ENCODE results near the gene MRPL12. TPM values are rescaled to one million over a fixed set of nuclear protein-coding genes. Genes with fewer than 3 reads are reported as not detected.

The MRPL12 gene
- polyA plus RNA-seq, 3 donors, result 21.2 to 57.0 (median 38.3) TPM

GRCh38 chr17:81676906-81677305 lies 26.3 kb upstream of the MRPL12 start:
- Mint-ChIP-seq H3K9me3 (peaks cover 0 to 3% (median 0%) of the 10 kb centered on the region in 7 donors), H3K27ac (no peak overlapping the region), H3K36me3 (peaks cover 23 to 49% of the 10 kb centered on the region in 2 donors), H3K4me3 (no peak overlapping the region), H3K27me3 (ENCODE audit: low read depth in 3 of 3) (no peaks in the 10 kb centered on the region), H3K4me1 (no peaks in the 10 kb centered on the region)
- no peak overlapping the region for H3K9ac ChIP-seq (ENCODE audit: insufficient read depth, low read length, poor library complexity, severe bottlenecking)
- WGBS (ENCODE audit: insufficient coverage), result 92% methylated on average over 14 of the region's 17 CpGs
- H3K27ac ChIP-seq (ENCODE audit: low read depth in 1 of 2, low read length in 2 of 2), result no peak overlapping the region
- H3K4me2 ChIP-seq (replicated peaks; ENCODE audit: extremely low read depth, low read length, poor library complexity, severe bottlenecking), result no peak overlapping the region
- TF ChIP-seq CTCF (IDR thresholded peaks at IDR 0.05), result no peak
- H3K4me1 ChIP-seq (ENCODE audit: control insufficient read depth in 1 of 2, insufficient read depth in 2 of 2, low read length in 2 of 2), result no peaks in the 10 kb centered on the region
- no peak for DNase-seq
- H3K79me2 ChIP-seq (ENCODE audit: insufficient read depth, low read length), result peaks cover 7% of the 10 kb centered on the region
- no peaks in the 10 kb centered on the region for H3K9me3 ChIP-seq (replicated peaks in 1 of 2; ENCODE audit: control insufficient read depth in 1 of 2, insufficient read depth in 1 of 2, low read length in 2 of 2)
- intact Hi-C loops (cut with micrococcal nuclease), result no loop called here
- no peak overlapping the region for H3K4me3 ChIP-seq (replicated peaks in 1 of 3; ENCODE audit: low read depth in 2 of 3, low read length in 3 of 3)
- no peaks in the 10 kb centered on the region for H3K27me3 ChIP-seq (ENCODE audit: control insufficient read depth in 2 of 2, insufficient read depth in 2 of 2, low read length in 2 of 2)
- H3K36me3 ChIP-seq (replicated peaks in 1 of 2; ENCODE audit: control insufficient read depth in 1 of 2, insufficient read depth in 2 of 2, low read length in 2 of 2), result peaks cover 30 to 40% of the 10 kb centered on the region in 2 donors
- H4K20me1 ChIP-seq (ENCODE audit: insufficient read depth, low read length), result peaks cover 5% of the 10 kb centered on the region
- no peak overlapping the region for H2AFZ ChIP-seq (ENCODE audit: insufficient read depth, low read depth, low read length, poor library complexity, severe bottlenecking)

- no peak for TF ChIP-seq CTCF (IDR thresholded peaks at IDR 0.05)
- H3K4me1 ChIP-seq (ENCODE audit: control insufficient read depth in 1 of 2, insufficient read depth in 2 of 2, low read length in 2 of 2), result peaks cover 19 to 20% of the 10 kb centered on the region in 2 donors
- intact Hi-C loops (cut with micrococcal nuclease), result no loop called here
These were observed 23.0 kb upstream of the MRPL12 start for GRCh38 chr17:81680150-81680549.

More at GRCh38 chr17:81680150-81680549, 23.0 kb upstream of the MRPL12 start:
- Mint-ChIP-seq H3K4me1 (peaks cover 18% of the 10 kb centered on the region), H3K9me3 (peaks cover 0 to 3% (median 0%) of the 10 kb centered on the region in 7 donors), H3K4me3 (no peak overlapping the region), H3K27ac (no peak overlapping the region), H3K27me3 (ENCODE audit: low read depth in 3 of 3) (peaks cover 0 to 1% (median 0%) of the 10 kb centered on the region in 3 donors), H3K36me3 (peaks cover 5 to 20% of the 10 kb centered on the region in 2 donors)
- H3K9me3 ChIP-seq (replicated peaks in 1 of 2; ENCODE audit: control insufficient read depth in 1 of 2, insufficient read depth in 1 of 2, low read length in 2 of 2), result no peaks in the 10 kb centered on the region
- no peaks in the 10 kb centered on the region for H3K27me3 ChIP-seq (ENCODE audit: control insufficient read depth in 2 of 2, insufficient read depth in 2 of 2, low read length in 2 of 2)
- H3K4me2 ChIP-seq (replicated peaks; ENCODE audit: extremely low read depth, low read length, poor library complexity, severe bottlenecking), result no peak overlapping the region
- H3K36me3 ChIP-seq (replicated peaks in 1 of 2; ENCODE audit: control insufficient read depth in 1 of 2, insufficient read depth in 2 of 2, low read length in 2 of 2), result peaks cover 8 to 9% of the 10 kb centered on the region in 2 donors
- 98% methylated on average over 10 of the region's 11 CpGs for WGBS (ENCODE audit: insufficient coverage)
- DNase-seq, result no peak
- H4K20me1 ChIP-seq (ENCODE audit: insufficient read depth, low read length), result peaks cover 17% of the 10 kb centered on the region
- no peak overlapping the region for H2AFZ ChIP-seq (ENCODE audit: insufficient read depth, low read depth, low read length, poor library complexity, severe bottlenecking)
- H3K4me3 ChIP-seq (replicated peaks in 1 of 3; ENCODE audit: low read depth in 2 of 3, low read length in 3 of 3), result no peak overlapping the region
- H3K9ac ChIP-seq (ENCODE audit: insufficient read depth, low read length, poor library complexity, severe bottlenecking), result no peak overlapping the region
- H3K79me2 ChIP-seq (ENCODE audit: insufficient read depth, low read length), result peaks cover 37% of the 10 kb centered on the region
- no peak overlapping the region for H3K27ac ChIP-seq (ENCODE audit: low read depth in 1 of 2, low read length in 2 of 2)

Data from CD14-positive monocyte (primary cell).